ENCODE data around the gene PDLIM5.
"Not testable (repeated sequence)": the region's sequence is repeated elsewhere in the genome, so short reads cannot be mapped to it uniquely, and the experiment has no call there.

The PDLIM5 gene

DNA sequence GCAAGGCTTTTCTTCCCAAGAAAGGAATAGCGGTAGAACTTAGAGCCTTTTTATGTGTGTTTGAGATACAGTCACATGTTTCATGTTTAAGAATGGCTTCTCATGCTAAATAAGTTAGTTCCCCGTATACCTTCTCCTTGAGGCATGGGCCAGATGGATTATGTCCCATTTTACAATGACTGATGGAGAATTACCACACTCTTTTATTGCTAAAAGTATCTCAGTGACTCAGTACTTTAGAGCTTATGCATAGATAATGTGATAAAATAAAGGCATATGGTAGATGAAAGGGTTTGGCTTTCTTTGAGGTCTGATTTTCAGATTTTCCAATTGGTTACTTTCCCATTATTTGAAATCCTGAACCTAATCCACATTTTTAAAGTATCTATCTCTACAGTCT, 184.3 kb downstream of the PDLIM5 start:
- DNase-seq (ENCODE audit: insufficient read length, low spot score), result no peak

DNA sequence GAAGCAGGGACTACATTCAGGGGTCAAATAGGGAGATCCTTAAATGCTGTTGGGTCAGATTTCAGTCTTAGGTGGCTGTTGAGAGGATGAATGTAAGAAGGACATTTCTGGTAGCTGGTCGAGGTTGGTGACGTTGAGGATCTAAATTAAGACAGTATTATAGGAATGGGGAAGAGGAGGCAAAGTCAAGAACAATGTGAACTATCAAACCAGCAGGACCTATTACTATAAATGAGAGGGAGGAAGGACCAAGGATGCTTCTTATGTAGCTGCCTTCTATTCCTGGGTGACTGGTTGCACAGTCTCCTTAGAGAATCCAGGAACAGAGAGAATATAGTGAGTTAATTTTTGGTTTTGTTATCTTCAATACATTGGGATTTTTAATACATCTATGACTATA, 187.6 kb downstream of the PDLIM5 start:
- FAIRE-seq, result no peak
- no peak for DNase-seq (ENCODE audit: insufficient read length, low spot score)

More for the DNA sequence above, 184.3 kb downstream of the PDLIM5 start:
- FAIRE-seq, result no peak

DNA sequence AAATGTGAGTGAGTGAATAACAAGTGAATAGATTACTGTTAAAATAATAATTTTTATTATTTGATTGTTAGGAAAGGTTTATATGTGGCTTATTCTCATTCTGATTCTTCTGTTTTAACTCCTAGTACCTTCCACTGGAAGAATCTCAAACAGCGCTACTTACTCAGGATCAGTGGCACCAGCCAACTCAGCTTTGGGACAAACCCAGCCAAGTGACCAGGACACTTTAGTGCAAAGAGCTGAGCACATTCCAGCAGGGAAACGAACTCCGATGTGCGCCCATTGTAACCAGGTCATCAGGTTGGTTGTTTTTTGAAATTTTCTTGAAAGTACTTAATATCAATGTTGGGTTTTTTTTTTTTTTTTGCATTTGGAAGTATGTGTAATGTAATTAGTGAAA, 188.4 kb downstream of the PDLIM5 start:
- no peak for FAIRE-seq
- no peak for DNase-seq (ENCODE audit: insufficient read length, low spot score)

- DNase-seq (ENCODE audit: insufficient read length, low spot score), result no peak
These were observed 190.2 kb downstream of the PDLIM5 start for GRCh38 chr4:94641702-94642560.

GRCh38 chr4:94642561-94642866, 190.8 kb downstream of the PDLIM5 start:
- no peak for FAIRE-seq
- no peak for DNase-seq (ENCODE audit: insufficient read length, low spot score)

More at GRCh38 chr4:94641702-94642560, 190.2 kb downstream of the PDLIM5 start:
- FAIRE-seq, result no peak

DNA sequence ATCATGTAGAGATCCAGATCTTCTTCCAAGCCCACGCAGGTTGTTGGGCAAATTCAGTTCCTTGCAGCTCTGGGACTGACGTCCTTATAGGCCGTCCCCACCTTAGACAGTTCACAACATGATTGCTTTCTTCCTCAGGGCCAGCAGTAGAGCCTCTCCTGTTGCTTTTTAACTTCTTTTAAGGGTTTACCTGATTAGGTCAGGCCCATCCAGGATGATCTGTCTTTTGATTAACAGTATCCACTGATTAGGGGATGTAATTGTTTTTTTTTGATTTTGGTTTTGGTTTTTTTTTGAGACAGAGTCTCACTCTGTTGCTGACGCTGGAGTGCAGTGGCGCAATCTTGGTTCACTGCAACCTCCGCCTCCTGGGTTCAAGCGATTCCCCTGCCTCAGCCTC, 197.0 kb downstream of the PDLIM5 start:
- no peak for FAIRE-seq

DNA sequence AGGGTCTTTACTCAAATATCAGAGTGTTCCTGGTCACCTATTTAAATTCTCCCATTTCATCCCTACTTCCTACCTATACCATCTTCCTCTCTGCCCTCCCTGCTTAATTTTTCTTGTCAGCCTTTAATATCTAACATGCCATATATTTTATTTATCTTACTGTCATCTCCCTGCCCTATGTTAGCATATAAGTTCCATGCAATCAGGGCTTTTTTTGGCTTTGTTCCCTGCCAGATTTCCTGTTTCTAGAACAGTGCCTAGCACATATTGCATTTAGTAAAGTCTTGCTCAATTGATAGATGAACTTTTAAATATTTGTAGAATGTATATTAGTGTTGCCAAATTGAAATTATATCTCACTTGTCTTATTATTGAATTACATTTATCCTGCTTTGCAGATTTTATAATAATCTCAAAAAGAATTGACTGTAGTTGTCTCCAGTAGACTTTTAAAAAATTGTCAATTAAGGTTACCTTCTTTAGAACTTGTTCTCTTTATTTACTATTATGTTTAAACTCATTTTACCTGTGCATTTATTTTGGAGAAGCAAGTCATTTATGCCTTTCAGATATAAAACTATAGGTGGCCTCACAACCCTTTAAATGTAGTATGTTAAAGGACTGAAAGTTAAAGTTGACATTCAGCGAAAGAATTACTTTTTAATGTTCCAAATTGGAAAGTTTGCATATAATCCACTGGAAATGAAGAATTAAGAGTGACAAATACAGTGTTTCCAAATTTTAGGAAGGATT, 197.8 kb downstream of the PDLIM5 start:
- FAIRE-seq, result peak; percentile 4

More for the DNA sequence above, 197.0 kb downstream of the PDLIM5 start:
- DNase-seq (ENCODE audit: insufficient read length, low spot score), result no peak

DNA sequence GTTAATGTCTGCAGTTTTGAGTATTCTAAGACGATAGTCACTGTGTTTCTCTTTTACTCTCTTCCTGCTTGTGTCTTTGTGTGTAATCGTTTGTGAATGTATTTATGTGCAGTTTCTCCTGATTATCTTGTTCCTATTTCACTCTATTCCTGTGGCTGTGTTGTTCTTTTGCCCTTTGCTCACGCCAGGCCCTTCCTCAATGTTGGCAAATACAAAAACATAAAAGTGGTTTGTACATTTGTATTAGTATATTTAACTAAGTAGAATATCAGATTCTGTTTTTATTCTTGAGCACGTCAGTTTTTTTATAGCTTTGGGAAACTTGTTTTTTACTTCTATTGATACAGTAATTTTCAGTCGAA, 198.4 kb downstream of the PDLIM5 start:
- DNase-seq (ENCODE audit: insufficient read length, low spot score) (no peak), FAIRE-seq (no peak)

More for the DNA sequence above, 197.8 kb downstream of the PDLIM5 start:
- DNase-seq (ENCODE audit: insufficient read length, low spot score), result no peak

DNA sequence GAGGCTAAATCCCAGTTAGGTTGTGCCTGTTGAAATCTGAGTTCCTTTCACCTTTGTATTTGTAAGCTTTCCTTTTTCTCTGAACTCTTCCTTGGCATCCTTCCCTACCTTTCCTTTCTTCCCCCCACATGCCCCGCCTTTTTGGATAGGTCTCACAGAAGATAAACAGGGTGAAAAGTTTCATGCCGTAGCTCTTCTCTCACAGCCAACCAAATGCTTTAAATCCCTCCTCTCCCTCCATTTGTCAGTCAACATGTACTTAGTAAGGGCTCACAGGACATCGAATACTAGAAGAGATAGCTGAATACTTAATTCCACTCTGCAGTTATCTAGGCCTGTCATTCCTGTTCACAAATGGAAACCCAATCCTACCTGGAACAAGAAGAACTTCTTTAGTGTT, 198.9 kb downstream of the PDLIM5 start:
- DNase-seq (ENCODE audit: insufficient read length, low spot score), result no peak
- FAIRE-seq, result no peak

DNA sequence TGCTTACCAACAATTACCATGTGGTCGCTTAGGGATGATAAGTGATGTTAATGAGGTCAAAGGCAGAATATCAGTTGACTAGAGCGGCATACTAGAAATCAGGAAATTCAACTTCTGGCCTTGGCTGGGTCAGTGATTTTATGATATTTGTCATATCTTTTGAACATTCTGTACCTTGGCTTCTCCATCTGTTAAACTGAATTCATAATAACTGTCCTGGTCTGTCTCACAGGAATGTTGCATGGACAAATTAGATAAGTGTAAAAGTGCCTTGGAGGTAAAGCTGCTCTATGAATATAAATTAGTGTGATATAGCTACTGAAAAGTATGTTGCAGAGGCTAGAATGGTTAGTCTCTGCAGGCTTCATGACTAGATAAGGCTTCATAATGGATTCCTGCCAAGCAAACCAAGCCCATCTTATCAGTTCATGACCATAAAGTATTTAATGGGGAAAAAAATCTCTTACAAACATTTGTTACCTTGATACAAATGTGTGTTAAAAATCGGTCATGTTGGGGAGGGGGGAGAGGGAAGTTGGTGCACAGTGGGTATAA, 201.4 kb downstream of the PDLIM5 start:
- FAIRE-seq (no peak), DNase-seq (ENCODE audit: insufficient read length, low spot score) (no peak)

- DNase-seq (ENCODE audit: insufficient read length, low spot score), result no peak
- no peak for FAIRE-seq
These were observed 202.4 kb downstream of the PDLIM5 start for GRCh38 chr4:94653984-94654609.

GRCh38 chr4:94654714-94655113, 203.0 kb downstream of the PDLIM5 start:
- FAIRE-seq (no peak), DNase-seq (ENCODE audit: insufficient read length, low spot score) (no peak)

DNA sequence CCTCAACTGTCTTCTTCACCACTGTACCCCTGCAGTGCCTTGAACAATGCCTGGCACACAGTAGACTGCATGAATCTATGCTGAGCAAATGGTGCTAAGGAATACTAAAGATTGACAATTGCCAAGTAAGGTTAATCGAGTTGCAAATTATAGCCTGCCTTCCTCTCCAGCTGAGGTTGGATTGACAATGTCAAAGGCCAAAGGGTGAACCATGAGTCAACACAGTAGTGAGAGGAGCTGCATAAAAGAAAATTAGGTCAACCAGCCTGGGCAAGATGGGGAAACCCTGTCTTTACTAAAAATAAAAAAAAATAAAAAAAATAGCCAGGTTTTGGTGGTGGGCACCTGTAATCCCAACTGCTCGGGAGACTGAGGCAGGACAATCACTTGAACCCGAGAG, 208.9 kb downstream of the PDLIM5 start:
- DNase-seq (ENCODE audit: insufficient read length, low spot score) (no peak), FAIRE-seq (no peak)

DNA sequence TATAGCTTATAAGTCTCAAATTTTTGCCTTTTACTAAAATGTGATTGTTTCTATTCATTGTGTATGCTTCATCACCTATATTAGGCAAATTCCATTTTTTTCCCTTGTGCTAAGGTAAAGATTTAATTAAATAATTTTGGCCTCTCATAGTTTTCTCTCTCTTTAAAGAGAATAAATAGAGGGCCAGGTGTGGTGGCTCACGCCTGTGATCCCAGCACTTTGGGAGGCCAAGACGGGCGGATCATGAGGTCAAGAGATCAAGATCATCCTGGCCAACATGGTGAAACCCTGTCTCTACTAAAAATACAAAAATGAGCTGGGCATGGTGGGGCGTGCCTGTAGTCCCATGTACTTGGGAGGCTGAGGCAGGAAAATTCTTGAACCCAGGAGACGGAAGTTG, 213.3 kb downstream of the PDLIM5 start:
- not testable (repeated sequence) for DNase-seq (ENCODE audit: insufficient read length, low spot score); FAIRE-seq

DNA sequence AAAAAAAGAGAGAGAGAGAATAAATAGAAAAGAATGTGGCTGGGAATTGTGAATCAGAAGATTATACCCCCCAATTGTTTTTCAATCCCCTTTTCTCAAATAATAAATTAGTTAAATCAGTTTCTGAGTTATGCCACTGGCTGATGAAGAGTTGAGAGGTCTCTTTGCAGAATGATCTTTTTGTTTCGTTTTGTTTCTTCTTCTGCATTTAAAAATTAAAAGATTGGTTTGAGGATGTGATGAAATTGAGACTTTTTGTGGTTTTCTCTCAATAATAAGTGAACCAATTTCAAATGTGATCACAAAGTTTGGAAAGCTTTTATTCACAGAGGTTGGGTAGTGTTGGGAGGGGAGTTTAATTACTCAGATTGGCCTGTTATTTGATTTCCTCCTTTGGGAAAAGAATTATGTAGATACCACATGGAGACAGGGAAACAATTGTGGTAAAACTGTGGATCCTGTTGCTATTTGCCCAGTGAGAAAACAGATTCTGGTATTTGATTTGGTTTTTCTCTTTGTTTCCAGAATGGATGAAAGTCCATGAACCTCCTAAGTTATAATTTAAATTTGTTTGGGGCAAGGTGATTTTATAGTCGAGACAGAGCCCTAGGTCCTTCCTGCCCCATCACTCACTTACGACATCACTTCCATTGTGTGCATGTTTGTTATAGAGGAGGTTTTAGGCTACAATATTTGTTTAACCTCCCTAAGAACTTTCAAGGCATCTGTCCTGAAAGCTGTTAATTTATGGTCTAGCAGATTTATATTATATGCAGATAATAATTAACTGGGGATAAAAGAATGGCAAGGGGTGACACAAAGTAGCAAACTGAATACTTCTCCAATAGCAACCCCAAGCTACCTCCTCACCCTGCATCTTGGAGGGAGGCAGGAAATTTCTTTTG, 214.0 kb downstream of the PDLIM5 start:
- DNase-seq (ENCODE audit: insufficient read length, low spot score) (no peak), FAIRE-seq (no peak)

- FAIRE-seq (no peak), DNase-seq (ENCODE audit: insufficient read length, low spot score) (no peak)
These were observed 217.0 kb downstream of the PDLIM5 start for GRCh38 chr4:94668724-94669123.

DNA sequence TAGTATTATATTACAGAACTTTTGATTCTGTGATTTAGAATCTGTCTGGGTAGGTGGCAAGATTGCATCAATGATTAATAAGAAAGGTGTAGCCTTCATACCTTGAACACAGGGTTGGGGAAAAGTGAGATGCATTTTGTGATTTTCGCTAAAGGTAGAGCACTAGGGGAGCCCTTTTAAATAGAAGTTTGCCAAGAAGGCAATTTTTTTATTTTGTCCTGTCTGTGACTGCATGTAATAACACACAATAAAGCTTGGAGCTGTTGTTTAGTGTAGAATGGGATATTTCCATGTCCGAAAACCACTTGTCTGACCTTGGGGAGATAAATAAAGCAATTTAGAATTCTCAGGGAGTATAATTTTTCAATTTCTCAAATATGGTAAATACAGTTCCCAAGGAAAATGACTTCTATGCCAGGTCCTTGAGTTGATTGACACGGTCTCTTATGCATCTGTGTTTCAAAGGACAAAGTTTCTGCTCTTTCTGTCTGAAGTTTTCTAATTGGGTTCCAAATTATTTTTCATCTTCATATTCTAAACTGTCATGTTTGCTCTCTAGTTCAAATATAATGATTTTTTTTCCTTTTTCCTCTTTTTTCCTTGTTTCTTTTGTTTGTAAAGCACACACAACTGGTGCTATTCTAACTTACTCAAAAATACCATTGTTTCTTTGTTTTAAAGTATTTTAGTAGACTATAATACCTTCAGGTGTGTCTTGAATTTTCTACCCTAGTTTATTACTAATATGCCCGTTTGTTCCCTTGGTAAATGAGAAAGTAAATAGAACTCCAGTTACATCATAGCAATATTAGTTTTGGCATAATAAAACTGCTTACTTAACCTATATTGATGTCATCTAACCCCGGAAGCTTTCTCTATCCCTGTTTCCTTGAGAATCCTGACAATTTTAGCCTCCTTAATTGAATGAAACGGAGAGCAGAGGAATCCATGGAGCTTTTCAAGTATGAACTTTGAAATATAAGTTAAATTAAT, 218.2 kb downstream of the PDLIM5 start:
- DNase-seq (ENCODE audit: insufficient read length, low spot score), result no peak

GRCh38 chr4:94671113-94671512, 219.4 kb downstream of the PDLIM5 start:
- FAIRE-seq, result no peak
- DNase-seq (ENCODE audit: insufficient read length, low spot score), result no peak

More for the DNA sequence above, 218.2 kb downstream of the PDLIM5 start:
- FAIRE-seq, result no peak

GRCh38 chr4:94673961-94674360, 222.2 kb downstream of the PDLIM5 start:
- no peak for FAIRE-seq
- no peak for DNase-seq (ENCODE audit: insufficient read length, low spot score)

Measured in GM19239 (cell line).